Caco-2 (cell line): ENCODE results near the gene LHX3. TPM values are rescaled to one million over a fixed set of nuclear protein-coding genes. Genes with fewer than 3 reads are reported as not detected.

ENCODE experiments used
- BruUV-seq: library from RNA; stranded (reverse); fragments of 400-500 nt; replicated peaks from 2 replicates; lab custom pipeline; 2021; lab: Mats Ljungman, UMichigan
- CTCF ChIA-PET: fragments of 300-600 bp; sonication (Branson Sonifier 250); formaldehyde crosslinking; loops from one replicate; lab custom pipeline; 2022; ENCODE audit warnings: antibody characterized with exemption; lab: Charles Lee
- POLR2A ChIA-PET: fragments of 300-600 bp; sonication (Branson Sonifier 250); formaldehyde crosslinking; loops from one replicate; lab custom pipeline; 2022; ENCODE audit warnings: antibody characterized with exemption; lab: Charles Lee
- DNase-seq, 2 experiments: peaks; one replicate each; pipeline versions ENCODE4 v3.0.0 to v3.0.0-alpha.2; 2020 to 2022
- H3K27me3 ChIP-seq: replicated peaks from 2 replicates; pipeline ENCODE4 v1.6.0; 2011; ENCODE audit warnings: low read length; ENCODE audit not compliant: control insufficient read depth, insufficient read depth
- H3K36me3 ChIP-seq: 2 replicates; pipeline ENCODE4 v1.5.1; 2011; ENCODE audit warnings: low read length; ENCODE audit not compliant: control insufficient read depth, insufficient read depth
- H3K4me1 ChIP-seq: fragments of 250-450 bp; sonication (Bioruptor Pico); 2 replicates; pipeline ENCODE4 v1.5.1; 2020; ENCODE audit warnings: mild to moderate bottlenecking
- H3K4me3 ChIP-seq: 2 replicates; pipeline ENCODE4 v1.5.1; 2011; ENCODE audit warnings: low read depth, mild to moderate bottlenecking, control low read depth, low read length
- H3K9me3 ChIP-seq: fragments of 250-450 bp; sonication (Bioruptor Pico); 2 replicates; pipeline ENCODE4 v1.5.1; 2020; ENCODE audit warnings: mild to moderate bottlenecking, moderate library complexity
- H3K27ac Mint-ChIP-seq: one replicate; pipeline ENCODE4 v1.8.0; 2022; ENCODE audit warnings: mixed read lengths; ENCODE audit not compliant: unreplicated experiment
- H3K27me3 Mint-ChIP-seq: one replicate; pipeline ENCODE4 v1.8.0; 2022; ENCODE audit warnings: mixed read lengths; ENCODE audit not compliant: insufficient read depth, unreplicated experiment
- H3K36me3 Mint-ChIP-seq: one replicate; pipeline ENCODE4 v1.8.0; 2022; ENCODE audit warnings: mild to moderate bottlenecking, mixed read lengths; ENCODE audit not compliant: insufficient read depth, unreplicated experiment
- H3K4me1 Mint-ChIP-seq: one replicate; pipeline ENCODE4 v1.8.0; 2022; ENCODE audit warnings: low read depth, mixed read lengths; ENCODE audit not compliant: unreplicated experiment
- H3K4me3 Mint-ChIP-seq: one replicate; pipeline ENCODE4 v1.8.0; 2022; ENCODE audit warnings: mild to moderate bottlenecking, moderate library complexity, mixed read lengths; ENCODE audit not compliant: unreplicated experiment
- H3K9me3 Mint-ChIP-seq: one replicate; pipeline ENCODE4 v1.8.0; 2022; ENCODE audit warnings: mixed read lengths; ENCODE audit not compliant: unreplicated experiment
- CTCF ChIP-seq, 2 experiments: fragments of 200-600 bp in 1 of 2; IDR thresholded peaks; 1 replicate in 1 of 2; 2 replicates in 1 of 2; pipeline versions ENCODE4 v1.5.1 to v1.8.0; 2011 to 2022; ENCODE audit warnings: antibody characterized with exemption in 1 of 2, control low read depth in 1 of 2, inconsistent platforms in 1 of 2, low read depth in 1 of 2, low read length in 1 of 2, mild to moderate bottlenecking in 1 of 2, moderate library complexity in 1 of 2; ENCODE audit not compliant: insufficient read depth in 1 of 2, severe bottlenecking in 1 of 2, unreplicated experiment in 1 of 2
- intact Hi-C: fragments of 100-400 bp; cut with micrococcal nuclease; formaldehyde crosslinking; loops from one replicate; pipeline ENCODE4 v1.10.0; 2022; ENCODE audit not compliant: unreplicated experiment
- total RNA-seq: library from RNA; stranded (reverse); gene quantifications from 2 replicates; pipeline ENCODE4 v1.2.3, GENCODE V29; 2022

Gene LHX3
- total RNA-seq, 1 experiment from 2014 or later = 1.2 TPM

GRCh38 chr9:136189394-136190236 is 15.3 kb downstream of the LHX3 start:
- Mint-ChIP-seq H3K4me3 (no peak overlapping the region), H3K36me3 (no peaks in the 10 kb centered on the region), H3K9me3 (no peaks in the 10 kb centered on the region), H3K27me3 (no peaks in the 10 kb centered on the region), H3K27ac (no peak overlapping the region), H3K4me1 (no peaks in the 10 kb centered on the region)
- POLR2A ChIA-PET = no interaction called here
- intact Hi-C loops = no loop called here
- no peaks in the 10 kb centered on the region; the same call in 1 of the 2 replicates for H3K4me1 ChIP-seq
- H3K9me3 ChIP-seq = no peaks in the 10 kb centered on the region
- CTCF ChIA-PET = no interaction called here
- H3K27me3 ChIP-seq = no peaks in the 10 kb centered on the region
- no peak overlapping the region for H3K4me3 ChIP-seq
- no peak for TF ChIP-seq CTCF (IDR thresholded peaks at IDR 0.05; ENCODE audit: insufficient read depth in 1 of 2, low read depth in 1 of 2, low read length in 1 of 2, severe bottlenecking in 1 of 2, unreplicated experiment in 1 of 2)
- no peak for DNase-seq
- H3K36me3 ChIP-seq = no peaks in the 10 kb centered on the region
- no TSS peak for BruUV-seq

GRCh38 chr9:136187683-136188586 is 17.0 kb downstream of the LHX3 start:
- CTCF ChIA-PET = no interaction called here
- H3K27ac Mint-ChIP-seq = no peak overlapping the region
- H3K27me3 ChIP-seq = no peaks in the 10 kb centered on the region
- H3K9me3 Mint-ChIP-seq = no peaks in the 10 kb centered on the region
- DNase-seq = no peak
- no peak for TF ChIP-seq CTCF (IDR thresholded peaks at IDR 0.05; ENCODE audit: insufficient read depth in 1 of 2, low read depth in 1 of 2, low read length in 1 of 2, severe bottlenecking in 1 of 2, unreplicated experiment in 1 of 2)
- BruUV-seq = no TSS peak
- H3K36me3 ChIP-seq = no peaks in the 10 kb centered on the region
- intact Hi-C loops = no loop called here
- no peak overlapping the region for H3K4me3 ChIP-seq
- H3K9me3 ChIP-seq = no peaks in the 10 kb centered on the region
- no peaks in the 10 kb centered on the region for H3K36me3 Mint-ChIP-seq
- H3K4me1 Mint-ChIP-seq = no peaks in the 10 kb centered on the region
- H3K4me3 Mint-ChIP-seq = no peak overlapping the region
- no peaks in the 10 kb centered on the region; the same call in 1 of the 2 replicates for H3K4me1 ChIP-seq
- POLR2A ChIA-PET = no interaction called here
- H3K27me3 Mint-ChIP-seq = no peaks in the 10 kb centered on the region

- H3K4me3 Mint-ChIP-seq = no peak overlapping the region
- H3K27me3 Mint-ChIP-seq = no peaks in the 10 kb centered on the region
- ChIA-PET CTCF (no interaction called here), POLR2A (no interaction called here)
- H3K9me3 ChIP-seq = no peaks in the 10 kb centered on the region
- intact Hi-C loops = no loop called here
- H3K4me3 ChIP-seq = no peak overlapping the region
- TF ChIP-seq CTCF (IDR thresholded peaks at IDR 0.05; ENCODE audit: insufficient read depth in 1 of 2, low read depth in 1 of 2, low read length in 1 of 2, severe bottlenecking in 1 of 2, unreplicated experiment in 1 of 2) = no peak
- H3K27me3 ChIP-seq = no peaks in the 10 kb centered on the region
- peaks cover 6% of the 10 kb centered on the region for H3K4me1 Mint-ChIP-seq
- H3K36me3 ChIP-seq = no peaks in the 10 kb centered on the region
- H3K27ac Mint-ChIP-seq = no peak overlapping the region
- BruUV-seq = no TSS peak
- no peaks in the 10 kb centered on the region for H3K36me3 Mint-ChIP-seq
- no peak for DNase-seq
- no peaks in the 10 kb centered on the region for H3K9me3 Mint-ChIP-seq
- no peaks in the 10 kb centered on the region; the same call in 1 of the 2 replicates for H3K4me1 ChIP-seq
These were observed 17.7 kb downstream of the LHX3 start for GRCh38 chr9:136187197-136187596.
